Stimulated activated naive CD4-positive, alpha-beta T cell (primary cell): ENCODE measurements around the gene EFNA5.

Experiments
- DNase-seq, 6 experiments: peaks; one replicate each; lab custom pipeline; 2025; lab: John Stamatoyannopoulos, UW

EFNA5 gene

DNA sequence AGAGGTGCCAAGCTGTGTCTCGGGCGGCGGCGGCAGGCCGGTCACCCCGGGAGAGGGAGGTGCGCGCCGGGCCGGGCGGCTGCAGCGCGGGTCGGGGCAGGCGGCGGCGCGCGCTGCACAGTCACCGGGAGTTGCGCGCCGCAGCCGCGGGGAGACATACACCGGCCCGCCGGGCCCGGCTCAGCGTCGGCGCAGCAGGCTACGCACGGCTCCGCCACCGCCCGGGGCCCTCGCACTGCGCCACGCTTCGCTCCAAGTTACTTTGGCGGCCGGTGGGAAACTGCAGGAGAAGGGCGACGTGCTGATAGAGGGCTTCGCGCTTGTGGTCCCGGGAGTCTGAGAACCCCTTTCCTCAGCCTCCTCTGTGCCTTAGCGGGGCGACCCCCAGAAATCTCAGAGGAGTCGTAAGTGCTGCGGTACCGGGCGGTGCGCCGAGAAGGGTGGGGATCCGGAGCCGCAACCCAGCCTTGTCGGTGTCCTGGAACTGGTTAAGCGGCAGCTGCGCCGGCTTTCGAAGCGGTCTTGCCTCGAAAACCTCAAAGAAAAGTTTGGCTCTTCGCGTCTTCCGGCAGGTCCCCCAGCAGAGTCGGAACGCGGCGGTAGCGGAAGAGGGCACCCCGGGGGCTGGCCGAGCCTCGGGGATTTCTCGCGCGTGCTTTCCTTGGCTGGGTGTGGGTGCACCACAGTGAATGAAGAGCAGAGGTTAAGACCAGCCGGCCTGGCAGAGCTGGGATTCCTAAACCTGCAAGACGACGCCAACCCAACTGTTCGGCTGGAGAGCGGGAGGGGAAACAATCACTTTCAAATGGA, at the start of gene EFNA5:
Gene EFNA5 (minus strand): TSS at position 6 of the 810 bp plus-strand sequence.
- DNase-seq = peak in 1 of 6 experiments; percentile 13

DNA sequence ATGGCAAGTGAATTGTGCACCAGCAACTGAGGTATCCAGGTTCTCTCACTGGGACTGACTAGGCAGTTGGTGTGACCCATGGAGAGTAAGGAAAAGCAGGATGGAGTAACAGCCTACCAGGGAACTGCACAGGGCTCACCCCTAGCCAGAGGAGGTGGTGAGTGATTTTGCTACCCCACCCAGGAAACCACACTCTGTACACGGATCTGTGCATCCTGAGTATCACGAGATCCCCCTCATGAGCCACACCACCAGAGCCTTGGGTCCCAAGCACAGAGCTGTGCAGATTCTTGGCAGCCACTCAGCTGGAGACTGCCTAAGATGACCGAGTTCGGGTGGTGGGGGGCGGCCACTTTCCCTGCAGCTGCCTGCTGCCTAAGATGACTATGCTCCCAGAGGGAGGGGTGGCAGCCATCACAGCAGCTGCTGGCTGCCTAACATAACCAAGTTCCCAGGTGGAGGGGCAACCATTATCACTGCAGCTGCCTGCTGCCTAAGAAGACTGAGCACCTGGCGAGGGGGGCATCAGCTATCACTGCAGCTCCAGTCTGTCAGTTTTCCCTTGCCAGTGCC, 48.4 kb upstream of the EFNA5 start:
- DNase-seq = no peak

DNA sequence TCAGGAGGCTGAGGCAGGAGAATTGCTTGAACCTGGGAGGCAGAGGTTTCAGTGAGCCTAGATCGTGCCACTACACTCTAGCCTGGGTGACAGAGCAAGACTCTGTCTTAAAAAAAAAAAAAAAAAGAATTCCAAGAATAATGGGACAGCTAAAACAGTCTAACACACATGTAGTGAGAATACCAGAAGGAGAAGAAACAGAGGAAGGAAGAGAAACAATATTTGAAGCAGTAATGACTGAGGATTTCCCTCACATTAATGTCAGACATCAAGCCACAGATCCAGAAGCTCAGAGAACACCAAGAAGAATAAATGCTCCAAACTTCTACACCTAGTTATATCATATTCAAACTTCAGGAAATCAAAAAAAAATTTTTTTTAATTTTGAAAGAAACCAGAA, 47.1 kb upstream of the EFNA5 start:
- DNase-seq = no peak

DNA sequence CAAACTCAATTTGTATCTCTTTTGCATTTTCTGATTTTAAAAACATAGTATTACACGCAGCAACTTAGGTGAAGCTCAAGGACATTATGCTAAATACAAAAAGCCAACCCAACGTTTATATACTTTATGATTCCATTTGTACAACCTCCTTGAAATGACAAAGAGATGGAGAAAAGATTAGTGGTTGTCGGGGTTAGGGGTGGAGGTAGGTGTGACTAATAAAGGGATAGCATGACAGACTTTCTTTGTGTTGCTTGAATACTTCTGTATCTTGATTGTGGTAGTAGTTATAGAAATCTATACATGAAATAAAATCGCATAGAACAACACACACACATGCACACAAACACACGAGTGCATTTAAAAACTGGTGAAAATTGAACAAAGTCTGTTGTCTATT, 42.5 kb upstream of the EFNA5 start:
- DNase-seq = no peak

DNA sequence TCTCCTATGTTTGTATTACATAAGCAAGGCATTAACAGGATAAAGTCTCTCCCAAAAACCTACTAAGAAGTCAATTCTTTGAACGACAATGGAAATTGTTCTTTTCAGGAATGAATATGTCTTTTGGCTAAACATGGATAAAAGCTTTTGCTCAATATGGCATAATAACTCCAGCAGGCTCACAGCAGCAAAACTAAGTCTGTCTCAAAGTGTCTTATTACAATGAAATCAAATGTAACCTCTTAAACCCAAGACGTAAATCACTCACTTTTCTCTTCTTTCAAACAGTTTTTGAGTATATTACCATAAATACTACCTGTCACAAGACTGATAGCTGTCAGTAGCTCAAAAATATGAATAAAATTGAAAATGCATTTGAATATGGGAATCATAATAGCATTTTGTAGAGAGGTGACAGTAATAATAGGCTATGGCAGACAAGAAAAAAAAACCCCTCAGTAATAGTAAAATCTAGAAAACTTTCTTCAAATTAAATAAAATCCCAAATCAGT, 41.7 kb upstream of the EFNA5 start:
- DNase-seq = no peak

DNA sequence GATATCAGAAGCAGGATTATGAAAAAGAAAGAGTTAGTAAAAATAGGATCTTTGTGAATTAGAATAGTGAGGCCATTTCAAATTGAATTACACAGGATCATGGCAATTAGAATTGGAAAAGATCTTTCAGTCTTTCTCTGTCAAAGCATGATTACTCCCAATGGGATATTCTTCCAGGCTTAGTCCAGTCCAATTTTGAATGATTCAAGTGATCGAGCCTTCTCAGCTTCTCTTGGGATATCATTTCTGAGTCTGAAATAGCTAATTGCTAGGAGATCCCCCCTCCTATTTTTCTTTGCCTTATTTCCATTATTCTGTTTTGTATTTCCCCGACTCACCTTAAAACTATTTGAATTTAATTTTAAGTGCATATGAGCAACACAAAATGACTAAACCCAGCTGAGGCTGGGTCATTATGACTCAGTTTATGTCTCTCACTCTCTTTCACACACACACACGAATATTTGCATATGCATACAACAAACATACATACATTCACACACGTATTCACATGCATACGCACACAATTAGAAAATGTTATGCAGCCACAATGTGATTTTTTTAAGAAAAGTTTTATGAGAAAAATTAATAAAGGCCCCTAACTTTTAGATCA, 34.8 kb upstream of the EFNA5 start:
- no peak for DNase-seq

DNA sequence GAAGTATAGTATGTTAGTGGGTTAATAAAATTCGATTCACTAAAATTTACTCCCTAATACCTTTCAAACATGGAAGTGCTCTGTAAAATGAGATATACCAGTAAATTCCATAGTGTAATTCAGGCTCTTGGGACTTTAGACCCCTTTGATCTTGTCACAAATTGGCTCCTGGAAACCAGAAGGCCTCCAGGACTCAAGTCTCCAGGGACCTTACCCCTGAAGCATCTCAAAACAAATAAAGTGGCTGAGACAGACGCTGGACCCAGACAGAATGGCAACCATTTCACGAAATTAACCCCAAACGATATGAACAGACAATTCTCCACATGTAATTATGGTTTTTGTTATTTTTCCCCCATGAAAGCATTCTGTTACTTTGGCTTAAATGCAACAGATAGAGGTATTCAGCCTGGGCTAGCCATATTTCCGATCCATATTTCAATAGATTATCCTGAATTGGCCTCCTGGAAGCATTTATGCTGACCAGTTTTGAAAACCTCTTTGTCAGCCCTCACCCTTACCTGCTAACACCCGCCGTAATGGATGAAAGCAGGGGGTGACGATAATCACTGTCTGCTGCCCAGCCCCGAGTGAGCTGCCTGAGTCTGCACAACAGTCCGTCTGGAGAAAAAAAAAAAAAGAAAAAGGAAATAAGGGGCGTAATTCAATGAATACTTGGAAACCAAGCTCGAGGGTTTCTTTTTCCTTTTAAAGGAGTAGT, 34.1 kb upstream of the EFNA5 start:
- DNase-seq = no peak

DNA sequence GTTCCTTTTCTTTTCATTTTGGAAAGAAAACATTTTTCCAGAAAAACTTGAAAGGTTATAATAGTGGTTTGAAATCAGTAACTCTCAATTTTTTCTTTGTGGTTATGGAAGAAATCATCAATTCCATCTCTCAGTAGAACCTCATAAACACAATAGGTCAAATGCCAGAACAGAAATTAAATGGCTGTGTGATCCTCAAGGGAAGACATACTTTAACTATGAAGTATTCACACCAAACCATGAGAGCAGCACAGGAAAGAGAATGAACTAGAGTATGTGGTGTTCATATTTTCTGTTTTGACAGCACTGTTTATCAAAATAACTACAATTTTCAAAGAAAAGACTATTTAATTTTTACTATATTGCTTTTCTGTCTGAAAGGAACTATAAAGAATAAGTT, 29.7 kb upstream of the EFNA5 start:
- no peak for DNase-seq

DNA sequence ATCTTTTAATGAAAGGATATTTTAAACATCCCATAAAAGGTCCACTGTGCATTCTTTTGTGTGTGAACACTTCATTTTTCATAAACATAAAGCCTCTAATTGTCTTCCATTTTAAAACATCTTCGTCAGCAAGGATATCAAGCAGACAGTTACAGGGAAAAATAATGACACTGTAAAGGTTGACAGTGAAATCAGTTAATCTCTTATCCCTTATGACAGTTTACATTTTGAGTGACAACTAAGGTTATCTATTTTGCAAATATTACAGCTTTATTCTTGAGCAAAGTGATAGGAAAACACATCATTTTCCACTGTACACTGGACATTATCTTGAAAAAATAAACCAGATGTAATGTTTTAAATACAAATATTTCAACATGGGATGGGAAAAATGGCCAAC, 28.7 kb upstream of the EFNA5 start:
- no peak for DNase-seq

DNA sequence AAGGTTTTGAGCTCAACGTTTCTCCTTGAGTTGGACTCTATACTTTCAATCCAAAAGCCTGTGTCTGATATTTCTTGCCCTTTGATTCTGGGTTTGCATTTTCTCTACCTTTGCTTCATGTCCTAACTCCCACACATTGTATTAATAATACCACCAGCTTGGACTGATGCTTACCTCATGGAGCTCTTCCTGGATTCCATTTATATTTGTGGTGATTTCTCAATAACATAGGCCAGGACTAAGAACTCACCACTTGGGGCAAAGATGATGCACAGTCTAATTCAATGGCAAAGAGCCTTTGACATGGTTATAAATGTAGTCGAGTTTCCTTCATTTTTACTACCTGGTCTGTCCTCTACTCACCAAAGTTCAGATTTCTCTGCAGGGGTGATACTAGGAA, 27.5 kb upstream of the EFNA5 start:
- DNase-seq = no peak

DNA sequence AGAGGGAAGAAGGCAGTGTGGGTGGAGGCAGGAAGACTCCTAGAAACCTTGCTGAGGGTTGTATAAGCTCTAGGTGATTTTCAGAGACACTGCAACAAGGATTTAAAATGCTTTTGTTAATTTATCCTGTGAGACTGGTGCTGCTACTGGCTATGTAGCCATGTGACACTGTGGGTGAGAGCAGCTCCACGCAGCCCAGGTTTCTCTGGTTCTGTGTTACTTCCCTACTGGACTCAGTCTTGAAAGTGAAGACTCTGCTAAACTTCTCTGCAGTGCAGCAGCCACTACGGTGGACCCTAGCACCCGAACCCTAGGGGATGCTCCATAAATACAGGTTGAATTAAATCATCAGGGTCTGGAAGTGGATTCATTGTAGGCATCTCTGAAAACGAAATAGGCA, 25.8 kb upstream of the EFNA5 start:
- no peak for DNase-seq

DNA sequence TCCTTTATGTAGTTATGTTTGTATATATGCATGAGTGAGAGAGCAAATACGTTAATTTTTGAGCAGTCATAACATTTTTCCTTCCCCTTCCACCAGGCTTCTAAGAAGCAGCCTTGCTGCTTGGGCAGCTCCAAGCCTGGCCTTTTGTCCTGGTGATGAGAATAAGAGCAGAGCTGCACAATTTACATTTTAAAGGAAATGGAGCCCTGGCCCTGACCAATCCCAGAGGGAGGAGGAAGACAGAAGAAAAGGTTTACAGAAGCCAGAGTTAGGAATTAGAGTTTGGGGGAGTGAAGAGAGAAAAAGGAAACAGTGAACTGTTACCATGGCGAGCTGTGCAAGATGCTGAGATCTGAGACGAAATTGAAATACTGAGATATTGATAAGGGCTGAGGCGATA, 25.3 kb upstream of the EFNA5 start:
- DNase-seq = no peak

DNA sequence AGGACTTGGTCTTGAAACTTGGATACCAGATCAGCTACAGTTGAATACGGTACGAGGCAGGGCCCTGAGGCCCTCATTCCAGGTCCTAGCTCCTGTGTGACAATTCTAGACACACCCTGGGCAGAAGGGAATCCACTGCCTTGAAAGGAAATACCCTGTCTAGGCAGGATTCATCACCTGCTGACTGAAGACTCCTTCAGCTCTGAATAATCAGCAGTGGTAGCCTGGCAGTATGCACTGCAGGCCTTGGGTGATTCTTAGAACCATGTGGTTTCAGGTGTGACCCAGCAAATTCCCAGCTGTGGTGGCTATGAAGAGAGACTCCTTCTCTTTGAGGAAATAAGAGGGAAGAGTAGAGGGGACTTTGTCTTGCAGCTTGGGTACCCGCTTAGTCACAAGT, 17.2 kb upstream of the EFNA5 start:
- no peak for DNase-seq

DNA sequence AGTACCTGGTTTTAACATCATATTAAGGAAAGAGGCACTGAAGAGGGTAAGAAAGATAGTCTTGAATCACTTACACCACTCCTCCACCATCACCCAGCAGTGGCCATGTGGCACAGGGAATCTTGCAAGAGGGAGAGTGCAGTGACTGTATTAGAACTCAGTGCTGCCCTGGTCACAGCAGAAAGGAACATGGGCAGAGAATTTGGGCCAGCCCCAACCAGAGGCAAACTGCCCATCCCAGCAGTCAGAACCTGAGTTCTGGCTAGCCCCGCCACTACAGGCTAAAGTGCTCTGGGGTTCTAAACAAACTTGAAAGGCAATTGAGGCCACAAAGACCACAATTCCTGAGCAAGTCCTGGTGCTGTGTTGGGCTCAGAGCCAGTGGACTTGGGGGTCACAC, 16.7 kb upstream of the EFNA5 start:
- DNase-seq = no peak

DNA sequence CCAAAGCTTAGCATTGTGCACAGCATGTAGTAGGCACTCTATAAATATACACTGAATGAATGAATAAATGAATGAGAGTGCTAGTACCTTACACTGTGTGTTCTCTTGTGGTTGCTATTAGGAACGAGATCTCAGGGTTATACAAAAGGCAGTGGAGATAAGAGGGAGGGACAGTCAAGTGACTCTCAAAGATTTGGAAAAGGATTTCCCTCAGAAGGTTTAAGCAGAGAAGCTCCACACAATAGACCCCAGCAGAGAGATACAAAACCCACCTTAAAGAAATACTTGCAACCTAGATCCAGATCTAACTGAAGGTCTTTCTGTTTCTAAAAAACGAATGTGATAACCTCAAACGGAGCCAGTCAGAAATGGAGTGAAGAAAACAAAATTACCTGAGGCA, 11.8 kb upstream of the EFNA5 start:
- no peak for DNase-seq

DNA sequence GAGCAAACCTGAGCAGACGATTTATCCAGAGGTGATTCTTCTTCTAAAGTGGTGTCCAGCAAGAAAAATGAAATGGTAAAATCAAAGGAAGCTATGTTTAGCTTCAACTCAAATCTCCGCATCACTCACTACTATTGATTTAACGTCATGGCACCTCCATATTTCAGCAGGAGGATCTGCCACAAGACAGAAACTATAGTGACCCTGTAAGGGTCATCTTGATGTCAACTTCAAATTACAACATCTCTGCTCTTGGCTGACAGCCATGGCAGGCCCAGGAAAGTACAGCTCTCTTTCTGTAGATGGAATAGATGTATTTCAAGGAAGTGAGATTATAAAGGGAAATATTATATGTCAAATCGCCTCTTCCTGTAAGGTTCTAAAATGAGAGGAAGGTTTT, 10.1 kb upstream of the EFNA5 start:
- no peak for DNase-seq

DNA sequence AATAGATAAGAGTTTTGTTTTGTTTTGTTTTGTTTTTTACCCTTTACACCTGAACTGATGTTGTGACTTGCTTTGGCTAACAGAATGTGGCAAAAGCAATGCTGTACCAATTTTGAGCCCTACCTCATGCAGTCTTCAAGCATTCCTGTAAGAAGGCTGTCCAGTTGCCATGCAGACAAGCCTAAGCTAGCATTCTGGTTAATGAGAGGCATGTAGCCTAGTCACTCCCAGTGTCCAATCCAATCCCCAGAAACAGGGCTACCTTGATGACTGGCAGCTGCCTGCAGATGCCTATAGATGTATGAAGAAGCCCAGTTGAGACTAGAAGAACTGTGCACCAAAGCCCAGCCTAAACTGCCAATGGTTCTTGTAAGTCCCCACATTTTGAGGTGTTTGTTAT, 9.4 kb upstream of the EFNA5 start:
- DNase-seq = no peak

DNA sequence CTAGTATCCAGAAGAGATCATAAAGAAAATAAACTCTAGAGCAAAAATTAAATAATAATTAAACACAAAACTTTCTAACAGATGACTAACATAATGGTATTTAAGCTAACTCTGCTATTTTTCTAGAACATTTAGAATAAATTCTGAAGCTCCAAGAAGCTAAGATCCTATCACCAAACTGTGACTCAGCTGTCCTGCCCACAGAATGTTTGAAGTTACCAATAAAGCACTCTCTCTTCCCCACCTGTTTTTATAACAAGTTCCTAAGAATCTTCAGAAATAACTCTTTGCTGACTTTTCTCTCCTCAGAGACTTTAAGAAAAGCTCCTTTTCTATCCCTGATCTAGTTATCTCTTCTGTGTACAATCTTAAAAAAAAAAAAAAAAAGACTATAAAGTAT, 6.0 kb upstream of the EFNA5 start:
- no peak for DNase-seq

DNA sequence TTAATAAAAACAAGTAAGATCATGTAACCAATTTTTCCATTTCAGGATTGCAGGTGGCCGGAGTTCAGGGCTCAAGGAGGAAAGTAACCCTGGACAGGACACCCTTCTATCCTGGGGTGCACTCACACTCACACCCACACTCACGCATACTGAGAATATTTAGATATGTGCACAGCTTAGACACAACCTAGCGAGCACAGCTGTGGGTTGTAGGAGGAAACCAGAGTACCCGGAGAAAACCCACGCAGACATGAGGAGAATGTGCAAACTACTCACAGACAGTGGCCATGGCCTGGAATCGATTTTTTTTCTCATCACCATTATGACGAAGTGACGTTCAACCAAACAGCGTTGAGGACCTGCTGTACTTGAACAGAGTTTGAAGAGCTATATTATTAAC, 4.5 kb upstream of the EFNA5 start:
- no peak for DNase-seq

DNA sequence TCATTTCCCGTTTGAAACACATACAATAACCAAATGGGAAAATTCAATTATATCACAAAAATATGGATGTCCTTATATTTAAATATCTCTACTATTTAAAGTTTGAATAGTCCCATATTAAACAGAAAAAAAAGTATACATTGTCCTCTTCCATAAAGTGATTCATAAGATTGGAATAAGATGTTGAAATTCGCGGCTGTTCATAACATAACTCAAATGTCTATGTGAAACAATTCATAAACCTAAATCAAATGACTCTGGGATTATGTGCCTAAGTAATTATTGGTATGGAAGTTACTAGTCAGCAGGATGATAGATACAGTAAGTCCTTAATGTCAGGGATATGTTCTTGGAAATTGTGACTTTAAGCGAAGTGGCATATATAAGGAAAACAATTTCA, 3.9 kb upstream of the EFNA5 start:
- no peak for DNase-seq

DNA sequence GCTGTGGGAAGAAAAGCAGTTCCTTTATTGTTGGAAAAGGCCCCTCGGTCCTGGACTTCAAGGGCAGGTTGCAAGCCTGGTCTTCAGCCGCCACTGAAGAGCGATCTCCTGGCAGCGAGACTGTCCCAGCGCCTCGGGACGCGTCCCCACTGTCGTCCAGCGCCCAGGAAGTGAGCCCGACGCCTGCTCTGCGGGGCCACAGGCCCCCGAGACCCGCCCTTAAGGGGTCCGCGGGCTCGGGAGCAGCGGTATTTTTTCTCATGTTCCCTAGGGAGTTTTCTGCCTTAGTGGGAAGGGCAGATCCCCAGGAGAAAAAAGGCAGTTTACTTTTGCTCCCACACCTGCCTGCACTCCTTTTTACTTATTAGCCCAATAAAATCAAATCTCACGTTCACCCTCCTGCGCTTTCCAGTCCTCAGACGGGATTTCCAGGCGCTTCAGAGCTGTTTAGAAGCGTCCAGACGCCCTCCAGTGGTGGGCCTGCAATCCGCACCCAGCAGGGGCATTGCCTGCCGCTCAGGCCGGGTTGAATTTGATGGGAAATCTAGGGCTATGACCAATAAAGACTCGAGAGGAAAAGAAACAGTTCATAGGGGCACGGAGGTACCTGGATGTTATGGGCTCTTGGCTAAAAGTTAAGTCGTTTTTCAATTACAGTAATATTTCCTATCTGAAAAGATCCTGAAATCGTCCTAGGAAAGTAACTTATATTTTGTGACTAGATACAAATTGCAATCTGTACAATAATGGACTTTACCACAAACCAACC, 2.8 kb upstream of the EFNA5 start:
- peak in 5 of 6 experiments; percentile 7 to 47 (median 35) for DNase-seq

DNA sequence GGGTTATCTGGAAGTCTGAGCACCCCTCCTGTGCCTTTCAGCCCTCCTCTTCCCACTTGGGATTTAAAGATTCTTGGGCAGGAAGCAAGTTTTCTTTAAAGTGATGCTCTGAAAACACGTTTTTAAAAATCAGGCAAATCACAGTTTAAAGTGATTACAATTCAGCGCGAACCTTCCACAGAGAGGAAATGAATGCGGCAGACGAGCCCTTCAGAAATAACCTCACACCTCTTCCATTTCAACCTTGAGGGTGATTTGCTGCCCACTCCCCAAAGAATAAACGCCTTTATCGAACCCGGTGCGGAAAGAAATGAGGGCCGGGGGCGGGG, 2.3 kb upstream of the EFNA5 start:
- peak in 1 of 6 experiments; percentile 6 for DNase-seq
